ENCODE data around the gene CENPU. TPM values are rescaled to one million over a fixed set of nuclear protein-coding genes. Genes with fewer than 3 reads are reported as not detected.

The CENPU gene
- total and polyA plus RNA-seq, 2 experiments from 2014 or later = 88.3 to 186 TPM

DNA sequence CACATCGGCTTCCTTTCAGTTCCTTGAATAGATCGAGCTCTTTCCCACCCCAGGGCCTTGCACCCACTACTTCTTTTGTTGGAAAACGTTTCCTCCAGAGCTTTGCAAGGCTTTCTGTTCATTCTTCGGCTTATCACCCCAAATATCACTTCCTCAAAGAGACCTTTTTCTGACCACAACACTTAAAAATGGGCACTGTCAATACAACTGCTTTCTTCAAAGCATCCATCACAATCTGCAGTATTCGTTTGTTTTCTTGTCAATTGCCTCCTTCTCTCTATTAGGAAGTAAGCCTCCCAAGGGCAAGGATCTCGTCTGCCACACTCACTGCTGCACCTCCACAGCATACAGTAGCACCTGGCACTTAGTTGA lies 17.7 kb upstream of the CENPU start (continued):
- TF ChIP-seq ZNF462 (CRISPR knock-in tag; IDR thresholded peaks at IDR 0.05) = no peak
- TF ChIP-seq EZH2phosphoT487 (IDR thresholded peaks at IDR 0.05; ENCODE audit: unreplicated experiment) = no peak
- no peak for TF ChIP-seq ZNF114 (CRISPR knock-in tag; IDR thresholded peaks at IDR 0.05)
- no peak for TF ChIP-seq EZH2 (IDR thresholded peaks at IDR 0.05; ENCODE audit: low read depth, unreplicated experiment)

GRCh38 chr4:184750926-184751584 lies 17.2 kb upstream of the CENPU start:
- Mint-ChIP-seq H3K9me3 (no peaks in the 10 kb centered on the region), H3K4me3 (no peak overlapping the region), H3K27ac (no peak overlapping the region), H3K36me3 (ENCODE audit: low read depth) (no peaks in the 10 kb centered on the region), H3K4me1 (peaks cover 46% of the 10 kb centered on the region), H3K27me3 (ENCODE audit: insufficient read depth, low read depth, poor library complexity) (peaks cover 14% of the 10 kb centered on the region)
- peaks cover 31% of the 10 kb centered on the region for H3K4me1 ChIP-seq (ENCODE audit: insufficient read depth)
- no peak overlapping the region for H3K4me3 ChIP-seq
- no peaks in the 10 kb centered on the region for H3K9me2 ChIP-seq (ENCODE audit: insufficient read depth)
- no peaks in the 10 kb centered on the region for H3K36me3 ChIP-seq (ENCODE audit: insufficient read depth)
- H3F3A ChIP-seq (replicated peaks; ENCODE audit: low read depth) = no peaks in the 10 kb centered on the region
- H2AFZ ChIP-seq = no peak overlapping the region
- ATAC-seq (no peak), DNase-seq (ENCODE audit: low spot score) (peak; percentile 17)
- no peaks in the 10 kb centered on the region for H3K79me2 ChIP-seq (replicated peaks; ENCODE audit: insufficient read depth)
- H4K20me1 ChIP-seq (replicated peaks; ENCODE audit: insufficient read depth) = 0 out of 2 replicates have a peak, but pooled peaks cover 3% of the 10 kb centered on the region
- no peak overlapping the region for H3K27ac ChIP-seq (ENCODE audit: low read depth)
- H3K4me2 ChIP-seq = no peak overlapping the region
- H3K27me3 ChIP-seq (ENCODE audit: insufficient read depth) = no peaks in the 10 kb centered on the region
- TF ChIP-seq EZH2phosphoT487 (IDR thresholded peaks at IDR 0.05; ENCODE audit: unreplicated experiment) (no peak), ZNF331 (CRISPR knock-in tag; IDR thresholded peaks at IDR 0.05; ENCODE audit: low read depth) (no peak), STAT1 (IDR thresholded peaks at IDR 0.05; ENCODE audit: unreplicated experiment) (no peak), ZNF462 (CRISPR knock-in tag; IDR thresholded peaks at IDR 0.05) (no peak)
- TF ChIP-seq, protein P1, sequence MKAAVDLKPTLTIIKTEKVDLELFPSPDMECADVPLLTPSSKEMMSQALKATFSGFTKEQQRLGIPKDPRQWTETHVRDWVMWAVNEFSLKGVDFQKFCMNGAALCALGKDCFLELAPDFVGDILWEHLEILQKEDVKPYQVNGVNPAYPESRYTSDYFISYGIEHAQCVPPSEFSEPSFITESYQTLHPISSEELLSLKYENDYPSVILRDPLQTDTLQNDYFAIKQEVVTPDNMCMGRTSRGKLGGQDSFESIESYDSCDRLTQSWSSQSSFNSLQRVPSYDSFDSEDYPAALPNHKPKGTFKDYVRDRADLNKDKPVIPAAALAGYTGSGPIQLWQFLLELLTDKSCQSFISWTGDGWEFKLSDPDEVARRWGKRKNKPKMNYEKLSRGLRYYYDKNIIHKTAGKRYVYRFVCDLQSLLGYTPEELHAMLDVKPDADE (IDR thresholded peaks at IDR 0.05) = no peak

All from GM23338 (cell line).